HG02943 (cell line): ENCODE measurements around the gene NFATC1.

Experiments
- ATAC-seq: cut with Tn5 transposase; IDR thresholded peaks from one replicate; pipeline ENCODE4 v1.9.1; 2021; ENCODE audit warnings: mild to moderate bottlenecking, low read depth, moderate library complexity; ENCODE audit not compliant: unreplicated experiment

NFATC1 gene

DNA sequence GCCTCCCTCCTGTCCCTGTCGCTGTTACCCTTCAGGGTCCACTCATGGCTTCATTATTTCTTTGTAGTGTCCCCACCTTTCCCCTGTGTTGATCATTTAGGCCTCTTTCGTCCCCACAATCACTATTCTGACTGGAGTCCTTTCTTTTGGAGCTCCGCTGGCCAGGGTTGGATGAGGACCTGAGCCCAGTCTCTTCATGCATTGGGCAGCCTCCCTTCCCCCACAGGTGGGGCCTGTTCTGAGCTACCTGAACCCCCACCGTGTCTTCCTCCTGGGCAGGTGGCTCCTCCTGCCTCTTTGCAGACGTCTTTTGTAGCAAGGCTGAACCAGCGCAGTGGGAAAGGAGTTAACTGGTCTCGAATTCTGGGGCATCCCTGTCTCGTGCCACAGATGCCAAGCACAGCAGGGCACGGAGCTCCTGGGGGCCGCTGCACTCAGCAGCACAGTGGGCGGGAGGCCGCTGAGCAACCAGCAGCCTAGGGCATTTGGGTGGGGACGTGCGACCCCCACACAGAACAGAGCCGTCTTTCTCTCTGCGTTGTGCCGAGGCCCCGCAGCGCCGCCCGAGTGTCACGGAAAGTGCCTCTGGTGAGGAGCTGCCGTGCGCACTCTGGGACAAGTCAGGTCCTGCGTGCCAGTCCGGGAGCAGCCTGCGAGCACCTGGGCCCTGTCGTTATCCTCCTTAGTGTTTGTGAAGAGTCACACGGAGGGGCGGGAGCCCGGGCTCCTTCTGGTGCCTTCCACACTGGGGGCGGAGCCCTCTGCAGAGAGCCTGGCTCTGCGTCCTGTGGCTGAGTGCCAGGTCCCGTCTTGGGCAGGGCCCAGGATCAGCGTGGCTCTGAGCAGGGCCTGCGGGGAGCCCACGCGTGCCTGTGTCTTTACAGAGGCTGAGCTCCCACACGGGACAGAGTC, 130.1 kb downstream of the NFATC1 start:
- ATAC-seq, result no peak

DNA sequence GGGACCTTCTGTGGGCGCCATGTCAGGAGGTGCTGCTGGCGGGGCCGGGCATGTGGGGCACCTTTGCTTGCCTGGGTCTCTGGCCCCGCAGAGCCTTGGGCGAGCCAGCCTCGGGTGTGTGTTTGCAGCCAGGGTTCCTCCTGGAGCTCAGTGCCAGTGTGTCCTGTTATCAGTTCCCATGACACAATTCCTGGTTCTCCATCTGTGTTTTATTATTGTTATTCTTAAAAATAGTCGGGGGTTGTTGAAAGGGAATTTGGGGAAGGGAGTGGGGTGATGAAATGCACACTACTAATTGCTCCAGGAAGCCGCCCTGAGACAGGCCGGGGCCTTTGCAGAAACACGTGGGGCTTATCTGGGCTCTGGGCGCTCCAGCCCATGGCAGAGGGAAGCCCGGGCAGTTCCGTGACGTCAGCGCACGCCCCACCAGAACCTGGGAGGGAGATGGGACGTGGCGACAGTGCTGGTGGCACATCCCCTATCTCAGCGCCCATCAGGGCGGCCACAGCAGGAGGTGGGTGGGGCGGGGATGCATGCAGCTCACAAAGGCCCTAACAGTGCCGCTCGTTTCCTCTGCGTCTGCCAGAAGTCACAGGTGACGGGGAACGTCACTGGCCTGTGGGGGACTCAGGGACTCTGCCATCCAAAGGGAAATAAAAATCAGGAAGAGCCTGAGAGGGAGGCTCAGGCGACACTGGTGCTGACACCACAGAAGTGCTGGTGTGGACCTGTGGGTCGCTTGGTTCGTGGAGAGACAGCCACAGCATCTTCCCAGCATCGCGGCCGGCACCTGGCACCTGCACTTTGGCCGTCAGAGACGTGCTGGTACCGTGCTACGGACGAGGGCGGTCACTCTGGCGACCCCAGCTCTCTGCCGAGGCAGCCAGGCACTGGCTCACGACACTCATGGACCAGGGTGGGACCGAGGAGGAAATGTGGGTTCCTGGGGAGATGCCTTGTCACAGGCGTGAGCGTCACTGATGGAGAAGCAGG, 131.0 kb downstream of the NFATC1 start:
- no peak for ATAC-seq

DNA sequence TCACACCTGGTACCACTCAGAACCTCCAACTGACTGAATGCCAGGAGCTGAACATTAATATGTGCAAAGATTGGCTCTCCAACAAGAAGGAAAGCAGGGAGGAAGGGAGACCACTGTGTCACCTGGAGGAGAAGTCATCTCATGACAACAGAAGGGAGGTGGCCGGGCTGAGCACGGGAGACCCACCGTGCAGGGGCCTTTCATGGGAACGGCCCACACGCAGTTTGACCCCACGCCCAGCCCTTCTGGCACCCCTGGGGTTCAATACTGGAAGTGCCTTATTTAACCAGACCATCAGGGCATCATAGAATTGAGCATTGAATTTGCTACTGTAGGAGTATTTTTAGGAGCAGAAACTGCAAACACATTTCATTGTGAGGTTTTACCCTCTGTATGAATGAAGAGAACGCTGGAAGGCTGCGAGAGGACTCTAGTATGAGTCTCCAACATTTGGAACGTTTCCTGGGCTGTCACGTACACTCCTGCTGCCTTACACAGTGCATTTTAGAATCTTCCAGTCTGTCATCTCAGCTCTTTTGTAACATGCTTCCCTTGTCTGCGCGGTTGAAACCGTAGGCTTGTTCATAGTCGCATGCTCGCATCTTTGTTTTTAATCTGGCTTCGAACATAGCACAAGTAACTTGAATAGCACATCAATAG, 132.1 kb downstream of the NFATC1 start:
- ATAC-seq, result no peak

DNA sequence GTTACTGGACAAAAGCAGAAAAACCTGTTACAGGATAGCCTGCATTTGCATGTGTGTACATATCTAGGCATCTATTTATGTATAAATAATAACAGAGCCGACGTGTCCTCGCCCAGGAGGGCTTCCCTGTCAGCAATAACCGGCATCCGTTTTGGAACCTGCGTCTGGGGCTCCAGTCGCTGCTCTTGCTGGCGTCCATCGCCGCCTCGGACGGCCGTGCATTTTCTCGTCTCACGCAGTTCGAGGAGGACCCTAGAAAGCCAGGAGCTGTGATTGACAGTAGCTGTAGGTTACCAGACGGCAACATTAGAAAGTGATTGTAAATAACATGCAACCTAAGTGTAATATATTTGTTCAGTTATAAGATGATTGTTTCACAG, 132.6 kb downstream of the NFATC1 start:
- no peak for ATAC-seq

DNA sequence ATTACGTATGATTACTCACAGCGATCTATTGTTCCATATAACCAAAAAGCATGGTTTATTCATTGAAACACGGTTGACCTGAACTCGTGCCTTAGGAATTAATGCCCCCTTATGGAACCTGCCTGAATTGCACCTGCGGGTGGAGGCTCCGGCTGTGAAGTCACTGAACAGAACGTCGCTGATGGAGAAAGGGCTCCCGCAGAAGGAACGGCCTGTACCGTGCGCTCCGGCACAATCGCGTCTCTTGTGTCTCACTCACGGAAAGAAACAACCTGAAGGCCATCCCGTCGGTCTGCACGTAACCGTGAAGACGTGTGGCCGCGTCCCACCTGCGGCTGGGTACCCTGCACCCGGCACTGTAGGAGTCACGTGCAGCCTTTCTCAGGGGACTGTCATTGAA, 133.1 kb downstream of the NFATC1 start:
- no peak for ATAC-seq

DNA sequence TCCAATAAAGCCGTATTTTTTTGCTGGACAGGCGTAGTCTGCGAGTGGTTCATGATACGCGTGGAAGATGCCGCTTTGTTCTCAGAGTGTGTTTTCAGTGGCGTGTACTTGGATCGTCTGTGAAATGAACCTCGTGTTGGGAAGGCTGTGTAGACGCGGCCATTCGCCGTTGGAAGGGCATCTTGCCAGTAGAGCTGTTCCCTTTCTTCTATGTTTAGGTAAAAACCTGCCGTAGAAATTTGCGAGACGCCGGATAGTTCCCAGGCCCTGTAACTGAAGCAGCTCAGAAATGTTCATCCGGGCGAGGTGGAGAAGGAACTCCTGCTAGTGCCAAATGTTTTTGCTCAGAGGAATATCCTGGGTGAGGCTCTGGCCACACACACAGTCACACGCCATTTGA, 133.6 kb downstream of the NFATC1 start:
- no peak for ATAC-seq

DNA sequence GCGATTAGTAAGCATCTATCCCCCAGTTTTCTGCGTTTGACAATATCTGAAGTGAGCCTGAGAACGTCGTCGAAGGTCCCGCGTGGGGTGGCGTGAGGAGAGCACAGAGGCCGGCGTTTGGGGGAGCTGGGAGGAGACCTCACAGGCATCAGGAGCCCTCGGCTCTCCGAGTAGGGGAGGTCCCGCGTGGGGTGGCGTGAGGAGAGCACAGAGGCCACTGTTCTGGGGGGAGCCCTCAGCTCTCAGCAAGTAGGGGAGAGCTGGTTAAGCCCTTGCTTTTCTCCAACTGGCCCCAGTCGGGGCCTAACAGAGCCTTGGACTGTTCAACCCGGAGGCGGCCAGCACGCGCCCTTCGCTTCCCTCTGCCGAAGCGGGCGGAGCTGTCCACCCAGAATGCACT, 134.3 kb downstream of the NFATC1 start:
- ATAC-seq, result no peak

DNA sequence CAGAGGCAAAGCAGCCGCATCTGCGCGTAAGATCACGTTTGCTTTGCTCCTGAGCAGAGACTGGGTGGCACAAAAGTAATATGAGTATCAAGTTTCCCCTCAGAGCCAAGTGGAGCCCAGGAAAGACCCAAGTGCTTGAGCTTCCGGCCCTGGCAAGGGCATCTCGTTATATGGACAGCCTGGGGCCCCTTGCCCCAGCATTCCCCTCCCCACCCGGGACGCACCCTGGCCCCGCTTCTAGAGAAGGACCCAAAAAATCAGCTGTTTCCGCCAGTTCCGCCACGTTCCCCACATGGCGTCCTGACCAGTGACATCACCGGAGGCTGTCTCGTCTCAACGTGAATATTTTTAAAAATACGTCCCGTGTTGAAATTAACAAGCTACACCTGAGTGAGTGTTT, 135.1 kb downstream of the NFATC1 start:
- ATAC-seq, result no peak

DNA sequence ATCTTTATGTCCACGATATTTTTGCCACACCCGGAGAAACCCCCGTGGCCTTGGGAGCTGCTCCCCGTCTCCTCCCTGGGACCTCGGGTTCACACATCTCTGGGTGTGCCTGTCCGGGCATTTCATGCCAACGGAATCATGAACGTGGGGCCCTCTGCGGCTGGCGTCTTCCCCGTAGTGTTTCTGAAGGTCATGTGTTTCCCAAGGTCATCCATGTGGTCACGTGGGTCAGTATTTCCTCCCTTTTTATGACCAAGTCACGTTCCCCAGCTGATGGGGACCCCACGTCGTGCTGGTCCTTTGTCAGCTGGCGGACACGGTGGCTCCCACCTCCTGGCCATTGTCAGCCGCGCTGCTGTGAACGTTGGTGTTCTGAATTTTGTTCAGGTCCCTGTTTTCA, 135.7 kb downstream of the NFATC1 start:
- no peak for ATAC-seq

DNA sequence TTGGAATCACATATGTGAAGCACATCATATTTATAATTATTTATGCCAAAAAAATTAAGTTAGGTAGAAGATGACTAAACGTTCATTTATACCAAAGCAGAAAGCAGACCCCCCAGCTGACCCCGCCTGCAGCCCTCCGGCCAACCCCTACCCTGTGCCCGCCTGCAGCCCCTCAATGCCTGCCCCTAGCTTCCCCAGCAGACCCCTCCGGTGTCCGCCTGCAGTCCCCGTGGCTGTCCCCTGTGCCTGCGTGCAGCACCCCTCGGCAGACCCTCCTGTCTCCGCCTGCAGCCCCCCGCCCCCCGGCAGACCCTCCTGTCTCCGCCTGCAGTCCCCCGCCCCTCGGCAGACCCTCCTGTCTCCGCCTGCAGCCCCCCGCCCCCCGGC, 136.2 kb downstream of the NFATC1 start:
- no peak for ATAC-seq

DNA sequence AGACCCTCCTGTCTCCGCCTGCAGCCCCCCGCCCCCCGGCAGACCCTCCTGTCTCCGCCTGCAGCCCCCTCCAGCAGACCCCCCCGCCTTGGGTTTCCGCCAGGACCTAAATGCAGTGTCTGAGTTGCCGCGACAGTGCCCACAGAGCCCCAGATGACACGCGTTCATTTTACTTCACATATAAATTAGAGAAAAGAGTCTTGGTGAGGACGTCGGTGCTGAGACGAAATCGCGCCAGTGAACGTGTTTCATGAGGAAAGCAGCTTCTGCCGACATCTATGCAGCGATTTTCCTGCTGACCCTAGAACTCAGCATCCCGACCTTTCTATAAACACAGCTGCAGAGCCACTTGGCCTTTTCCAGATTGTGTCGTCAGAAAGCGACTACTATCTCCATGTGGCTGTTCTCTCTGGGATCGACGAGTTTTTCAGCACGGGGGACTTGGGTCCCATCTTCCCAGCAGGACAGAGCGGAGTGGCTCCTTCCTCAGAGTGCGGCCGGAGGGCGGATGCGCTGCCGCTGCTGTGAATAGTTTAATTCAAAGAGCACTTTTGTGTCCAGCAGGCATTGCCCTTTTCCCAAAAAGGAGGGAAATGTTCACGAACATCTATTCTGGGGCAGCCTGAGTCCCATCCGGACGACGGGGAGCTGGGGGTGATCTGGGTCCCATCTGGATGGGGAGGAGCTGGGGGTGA, 136.7 kb downstream of the NFATC1 start:
- no peak for ATAC-seq

DNA sequence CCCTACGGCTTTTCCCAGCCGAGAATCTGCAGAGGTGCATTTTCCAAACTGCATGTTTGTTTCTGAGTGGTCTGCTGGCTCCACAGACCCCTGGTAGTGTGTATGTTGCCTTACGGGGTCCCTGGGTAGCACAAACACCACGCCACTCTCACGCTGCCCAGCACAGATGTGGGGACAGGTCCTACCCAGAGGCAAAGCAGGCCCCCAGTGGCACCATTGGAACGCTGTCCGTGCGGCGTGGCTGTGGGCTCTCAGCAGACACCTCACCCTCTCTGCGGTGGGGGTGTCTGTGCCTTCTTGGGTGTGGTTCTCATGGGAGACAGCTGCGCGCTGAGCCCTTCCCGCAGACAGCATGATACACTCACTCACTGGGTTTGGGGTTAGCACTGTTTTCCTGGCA, 137.4 kb downstream of the NFATC1 start:
- no peak for ATAC-seq

DNA sequence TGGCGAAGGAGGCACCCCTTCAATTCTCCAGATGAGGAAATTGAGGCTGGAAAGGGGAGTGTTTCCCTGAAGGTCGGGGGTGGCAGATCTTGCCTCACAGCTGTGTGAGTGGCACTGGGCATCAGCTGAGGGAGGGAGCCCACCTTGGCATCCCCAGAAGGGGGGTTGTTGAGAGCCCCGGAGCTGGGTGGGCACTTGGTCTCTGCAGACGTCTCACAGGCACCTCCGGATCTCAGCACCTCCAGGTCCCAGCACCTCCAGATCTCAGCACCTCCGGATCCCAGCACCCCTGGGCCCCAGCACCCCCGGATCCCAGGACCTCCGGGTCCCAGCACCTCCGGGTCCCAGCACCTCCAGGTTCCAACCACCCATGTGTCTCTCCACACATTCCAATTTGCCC, 137.9 kb downstream of the NFATC1 start:
- no peak for ATAC-seq

DNA sequence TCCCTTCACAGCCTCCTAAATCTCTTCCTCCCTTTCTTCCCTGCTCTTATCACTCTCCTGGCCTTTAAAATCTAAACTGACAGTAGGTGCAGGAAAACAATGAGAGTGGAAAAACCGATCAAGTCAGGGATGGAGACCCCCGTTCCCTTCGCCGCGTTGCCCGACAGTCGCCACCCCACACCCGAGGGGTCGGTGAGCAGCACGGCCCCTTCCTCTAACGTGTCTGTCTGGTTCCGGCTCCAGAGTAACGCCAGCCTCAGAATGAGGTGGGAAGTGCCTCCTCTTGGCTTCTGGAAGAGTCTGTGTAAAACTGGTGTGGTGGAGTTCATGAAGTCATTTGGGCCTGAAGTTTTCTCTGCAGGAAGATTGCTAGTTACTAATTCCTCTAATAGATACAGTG, 138.6 kb downstream of the NFATC1 start:
- no peak for ATAC-seq

DNA sequence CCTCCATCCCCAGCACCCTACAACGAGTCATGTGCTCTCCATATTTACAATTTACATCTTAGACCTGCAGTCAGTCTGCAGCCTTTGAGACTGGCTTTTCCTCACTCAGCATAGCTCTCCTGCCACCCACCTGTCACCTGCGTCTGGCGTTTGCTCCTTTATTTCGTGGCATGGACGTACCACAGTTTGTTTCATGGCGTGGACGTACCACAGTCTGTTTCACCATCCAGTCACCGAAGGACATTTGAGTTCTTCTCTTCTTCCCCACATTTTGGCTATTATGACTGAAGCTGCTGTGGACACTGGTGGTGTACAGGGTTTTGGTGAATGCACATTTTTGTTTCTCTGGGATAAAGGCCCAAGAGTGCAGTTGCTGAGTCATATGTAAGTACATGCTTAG, 142.0 kb downstream of the NFATC1 start:
- no peak for ATAC-seq

DNA sequence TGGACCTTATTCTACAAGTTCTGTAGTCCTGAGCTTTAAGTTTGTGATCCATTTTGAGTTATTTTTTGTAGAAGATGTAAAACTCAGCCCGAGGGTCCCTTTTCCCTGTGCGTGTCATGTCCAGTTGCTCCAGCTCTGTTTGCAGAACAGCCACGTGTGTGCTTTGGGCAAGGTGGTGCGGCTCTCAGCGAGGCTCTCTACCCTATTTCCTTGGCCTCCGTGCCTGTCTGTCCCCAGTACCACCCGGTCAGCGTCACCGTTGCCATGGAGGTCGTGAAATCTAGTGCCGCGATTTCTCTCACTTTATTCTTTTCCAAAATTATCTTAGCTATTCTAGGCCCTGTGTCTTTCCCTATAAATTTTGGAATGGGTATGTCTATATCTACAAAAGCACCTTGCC, 142.9 kb downstream of the NFATC1 start:
- ATAC-seq, result no peak

DNA sequence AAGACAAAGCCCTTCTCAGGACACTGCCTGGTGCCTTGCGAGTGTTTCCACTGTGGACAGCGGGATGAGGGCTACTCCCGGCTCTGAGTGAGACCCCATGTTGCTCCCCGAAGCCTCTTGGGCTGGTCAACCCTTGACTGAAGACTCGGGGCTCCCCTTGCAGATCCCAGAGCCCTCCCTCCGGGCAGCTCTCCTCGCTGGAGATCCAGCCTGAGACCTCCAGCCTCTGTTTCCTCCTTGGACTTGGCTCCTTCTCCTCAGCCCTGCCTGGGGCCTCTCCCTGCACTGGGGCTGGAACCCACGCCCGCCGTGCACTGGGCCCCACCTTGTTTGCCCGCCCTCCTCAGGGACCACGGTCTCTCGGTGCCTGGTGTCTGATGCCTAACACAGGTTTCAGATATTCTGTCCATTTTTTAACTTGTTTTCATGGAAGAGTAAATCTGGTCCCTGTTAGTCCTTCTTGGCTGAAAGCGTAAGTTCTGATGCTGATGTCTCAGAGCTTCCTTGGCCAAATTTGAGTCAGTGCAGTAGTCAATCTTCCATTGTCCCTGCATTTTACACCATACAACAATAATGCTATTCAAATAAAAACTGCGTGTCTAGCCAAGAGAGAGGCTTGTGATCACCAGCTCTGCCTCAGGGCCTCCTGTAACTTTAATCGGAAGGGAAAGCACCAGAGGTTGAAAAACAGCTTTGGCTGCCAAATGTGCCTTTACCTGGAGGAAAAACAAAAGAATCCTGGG, 144.6 kb downstream of the NFATC1 start:
- ATAC-seq, result no peak

DNA sequence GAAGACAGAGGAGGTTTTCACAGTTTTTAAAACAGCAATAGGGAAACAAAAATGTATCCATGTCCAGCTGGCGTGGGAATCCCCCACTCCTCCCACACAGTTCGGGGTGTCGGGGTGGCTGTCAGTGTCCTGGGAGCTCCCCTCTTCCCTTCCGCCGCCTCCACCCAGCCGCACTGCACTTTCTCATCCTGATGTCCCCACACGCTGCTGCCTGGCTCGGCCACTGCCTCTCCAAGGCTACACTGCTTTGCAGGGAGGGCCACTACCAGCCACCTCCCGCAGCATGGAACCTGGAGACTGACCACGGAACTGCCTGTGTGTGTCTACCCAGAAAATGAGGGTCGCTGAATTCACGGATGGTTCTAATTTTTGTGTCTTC, 145.2 kb downstream of the NFATC1 start:
- ATAC-seq, result no peak

DNA sequence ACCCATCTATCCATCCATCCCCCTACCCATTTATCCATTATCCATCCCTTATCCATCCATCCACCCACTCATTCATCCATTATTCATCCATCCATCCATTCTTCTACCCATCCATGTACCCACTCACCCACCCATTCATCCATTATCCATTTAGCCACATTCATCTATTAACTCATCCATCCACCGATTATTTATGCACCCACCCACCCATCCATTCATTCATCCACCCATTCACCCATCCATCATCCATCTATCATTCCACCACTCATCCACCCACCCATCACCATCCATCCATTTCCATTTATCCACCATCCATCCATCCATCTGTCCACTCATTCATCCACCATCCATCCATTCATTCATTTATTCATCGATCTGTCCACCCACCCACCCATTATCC, 146.5 kb downstream of the NFATC1 start:
- ATAC-seq, result no peak
